Ishikawa (cell line): ENCODE data around the gene TMEM40.

ENCODE experiments used
- CEBPB ChIP-seq: IDR thresholded peaks from 2 replicates; pipeline ENCODE4 v1.6.1; 2012
- CREB1 ChIP-seq: IDR thresholded peaks from 2 replicates; pipeline ENCODE4 v1.6.1; 2012; ENCODE audit warnings: low read depth
- EGR1 ChIP-seq: IDR thresholded peaks from 2 replicates; pipeline ENCODE4 v1.6.1; 2012
- EP300 ChIP-seq: IDR thresholded peaks from 2 replicates; pipeline ENCODE4 v1.6.1; 2012; ENCODE audit warnings: borderline replicate concordance
- FOXM1 ChIP-seq: IDR thresholded peaks from 2 replicates; pipeline ENCODE4 v1.6.1; 2012; ENCODE audit warnings: low read depth, borderline replicate concordance
- NFIC ChIP-seq: IDR thresholded peaks from 2 replicates; pipeline ENCODE4 v1.6.1; 2012
- RAD21 ChIP-seq: IDR thresholded peaks from 2 replicates; pipeline ENCODE4 v1.6.1; 2012; ENCODE audit warnings: low read depth
- REST ChIP-seq: IDR thresholded peaks from 2 replicates; pipeline ENCODE4 v1.6.1; 2012; ENCODE audit warnings: low read depth, mild to moderate bottlenecking
- TAF1 ChIP-seq: IDR thresholded peaks from 2 replicates; pipeline ENCODE4 v1.6.1; 2012; ENCODE audit warnings: low read depth, mild to moderate bottlenecking
- TCF12 ChIP-seq: IDR thresholded peaks from 2 replicates; pipeline ENCODE4 v1.6.1; 2012; ENCODE audit warnings: low read depth
- YY1 ChIP-seq: IDR thresholded peaks from 2 replicates; pipeline ENCODE4 v1.6.1; 2012; ENCODE audit warnings: low read depth

GRCh38 chr3:12774619-12775018, 15.6 kb upstream of the TMEM40 start:
- TF ChIP-seq EP300, result no peak
- TF ChIP-seq YY1, result no peak
- TF ChIP-seq REST, result no peak
- no peak for TF ChIP-seq CREB1
- no peak for TF ChIP-seq CEBPB
- TF ChIP-seq TCF12, result no peak
- no peak for TF ChIP-seq RAD21
- TF ChIP-seq FOXM1, result no peak
- no peak for TF ChIP-seq NFIC
- TF ChIP-seq EGR1, result no peak
- no peak for TF ChIP-seq TAF1
